ENCODE data around the gene ZNF385A.
A peak's percentile ranks its signal among the peaks of the same experiment; 100 is the strongest.

ZNF385A gene

DNA sequence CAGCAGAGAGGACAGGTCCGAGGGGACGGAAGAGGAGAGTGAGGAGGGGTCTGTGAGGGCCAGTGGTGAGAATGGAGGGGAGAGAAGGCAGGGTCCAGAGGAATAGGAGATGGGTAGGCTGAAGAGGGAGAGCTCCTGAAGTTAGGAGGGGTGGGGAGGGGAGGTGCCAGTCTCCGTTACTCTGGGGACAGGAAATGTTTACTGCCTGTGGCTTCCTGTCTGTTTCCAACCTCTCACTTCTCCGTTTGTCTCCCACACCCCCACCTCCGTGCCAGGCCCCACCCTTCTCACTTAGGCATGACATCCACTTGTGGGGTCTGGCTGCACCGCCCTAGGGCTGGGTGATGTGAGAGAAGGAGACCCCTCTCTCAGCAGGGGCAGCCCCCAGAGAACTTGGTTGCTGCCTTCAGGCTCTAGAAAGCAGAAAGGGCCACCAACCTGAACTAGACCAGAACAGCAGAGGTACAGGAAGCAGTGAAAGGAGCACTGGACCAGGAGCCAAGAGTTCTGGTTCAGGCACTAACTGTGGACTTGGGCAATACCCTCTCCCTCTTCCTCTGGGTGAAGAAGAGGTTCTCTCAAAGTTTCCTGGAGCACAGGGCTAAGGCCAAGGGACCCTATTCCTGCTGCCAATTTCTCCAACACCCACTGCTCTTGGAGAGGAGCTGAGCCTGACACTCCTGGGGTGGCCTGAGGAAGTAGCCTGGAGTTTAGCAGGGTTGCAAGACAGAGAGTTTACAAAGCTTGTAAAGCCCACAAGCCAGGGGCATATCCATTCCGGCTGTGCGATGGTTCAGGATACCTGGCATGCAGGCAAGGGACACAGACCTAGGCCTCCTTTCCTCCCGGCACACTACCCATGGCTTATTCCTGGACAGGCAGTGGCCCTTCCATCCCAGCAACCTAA, 29.0 kb upstream of the ZNF385A start:
- no peak for DNase-seq

DNA sequence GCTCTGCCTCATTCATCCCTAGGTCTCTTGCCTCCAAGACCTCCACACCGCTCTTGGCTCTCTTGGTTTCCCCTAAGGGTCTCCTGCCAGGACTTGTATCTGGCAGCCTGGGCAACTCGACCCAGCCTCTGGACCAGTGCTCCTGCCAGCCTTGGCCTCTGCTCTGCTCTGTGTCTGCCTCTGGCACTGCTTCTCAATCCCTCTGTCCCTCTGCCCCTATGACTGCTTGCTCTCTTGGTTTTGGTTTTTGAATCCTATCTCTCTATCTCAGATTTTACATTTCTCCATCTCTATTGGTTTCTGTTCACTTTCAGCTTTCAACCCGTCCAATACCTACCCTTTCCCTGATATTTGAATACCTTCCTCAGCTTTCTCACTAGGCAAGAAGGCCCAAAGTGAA, 28.3 kb upstream of the ZNF385A start:
- DNase-seq: no peak

DNA sequence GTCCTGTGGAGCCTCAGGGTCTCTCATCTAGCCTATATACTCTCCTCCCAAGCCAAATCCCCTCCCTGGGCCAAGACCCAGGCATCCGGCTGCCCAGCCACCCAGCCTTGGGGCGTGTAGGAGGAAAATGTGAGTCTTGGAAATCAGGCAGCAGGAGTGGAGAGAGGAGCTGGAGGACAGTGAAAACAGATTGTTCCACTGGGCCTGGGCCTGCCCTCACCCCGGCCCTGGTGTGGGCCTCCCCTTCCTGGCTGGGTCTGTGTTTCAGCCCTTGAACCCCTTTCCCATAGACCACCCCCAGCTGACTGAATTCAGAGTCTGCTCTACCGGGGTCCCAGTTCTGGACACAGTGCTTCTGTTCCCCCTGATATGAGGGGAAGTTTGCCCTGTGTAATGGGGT, 27.8 kb upstream of the ZNF385A start:
- no peak for DNase-seq

DNA sequence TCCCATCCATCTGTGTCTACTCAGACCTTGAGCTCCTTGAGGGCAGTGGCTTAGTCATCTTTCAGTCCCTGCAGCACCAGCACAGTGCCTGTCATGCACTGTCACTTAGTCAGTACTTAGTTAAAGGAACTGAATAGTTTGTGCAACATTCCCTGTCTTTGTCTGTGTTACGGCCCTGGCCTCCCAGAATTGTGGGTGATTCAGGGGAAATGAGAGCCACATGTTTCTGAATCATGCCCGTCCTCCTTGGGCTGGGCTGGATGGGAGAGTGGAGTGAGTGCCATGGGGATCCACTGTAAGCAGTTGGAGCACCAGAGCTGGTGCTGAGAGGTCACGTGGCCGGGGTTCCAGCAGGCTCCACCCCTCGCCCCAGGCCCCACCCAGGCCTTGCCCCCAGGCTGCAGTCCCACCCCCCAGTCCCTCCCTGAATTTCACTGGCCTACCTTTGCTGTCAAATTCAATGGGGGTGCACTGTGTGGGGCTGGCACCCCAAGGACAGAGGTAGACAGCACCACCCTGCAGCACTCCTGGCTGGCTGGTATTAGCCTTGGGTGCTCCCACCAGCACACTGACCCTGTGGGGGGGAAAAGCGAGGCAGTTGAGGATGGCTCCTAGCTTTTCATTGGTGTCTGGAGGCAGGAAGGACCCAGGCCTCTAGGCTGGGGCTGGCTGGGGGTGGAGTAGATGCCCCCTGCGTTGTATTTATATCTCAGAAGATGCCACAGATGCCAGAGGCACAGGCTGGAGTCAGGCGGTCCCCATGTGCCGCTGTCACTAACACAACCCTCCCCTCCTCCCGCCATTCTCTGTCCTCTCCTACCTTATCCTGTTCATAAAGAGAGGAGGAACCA, 27.1 kb upstream of the ZNF385A start:
- no peak for DNase-seq

DNA sequence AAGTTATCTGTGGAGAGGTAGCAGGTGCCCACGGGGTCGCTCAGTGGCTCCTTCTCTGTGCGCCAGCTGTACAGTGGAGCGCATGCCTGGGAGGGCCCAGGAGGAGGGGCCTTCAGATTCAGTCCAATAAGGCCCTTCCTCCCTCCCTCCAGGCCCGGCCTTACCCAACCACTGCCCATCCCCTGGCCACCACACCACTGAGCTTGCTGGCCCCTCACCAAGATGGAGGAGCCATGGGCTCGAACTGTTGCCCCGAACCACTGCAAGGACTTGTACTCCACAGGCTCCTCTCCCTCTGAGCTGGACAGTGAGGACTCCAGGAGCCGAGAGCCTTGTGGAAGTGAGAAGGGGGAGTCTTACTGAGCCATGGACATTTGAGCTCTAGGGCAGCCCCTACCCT, 24.7 kb upstream of the ZNF385A start:
- no peak for DNase-seq

DNA sequence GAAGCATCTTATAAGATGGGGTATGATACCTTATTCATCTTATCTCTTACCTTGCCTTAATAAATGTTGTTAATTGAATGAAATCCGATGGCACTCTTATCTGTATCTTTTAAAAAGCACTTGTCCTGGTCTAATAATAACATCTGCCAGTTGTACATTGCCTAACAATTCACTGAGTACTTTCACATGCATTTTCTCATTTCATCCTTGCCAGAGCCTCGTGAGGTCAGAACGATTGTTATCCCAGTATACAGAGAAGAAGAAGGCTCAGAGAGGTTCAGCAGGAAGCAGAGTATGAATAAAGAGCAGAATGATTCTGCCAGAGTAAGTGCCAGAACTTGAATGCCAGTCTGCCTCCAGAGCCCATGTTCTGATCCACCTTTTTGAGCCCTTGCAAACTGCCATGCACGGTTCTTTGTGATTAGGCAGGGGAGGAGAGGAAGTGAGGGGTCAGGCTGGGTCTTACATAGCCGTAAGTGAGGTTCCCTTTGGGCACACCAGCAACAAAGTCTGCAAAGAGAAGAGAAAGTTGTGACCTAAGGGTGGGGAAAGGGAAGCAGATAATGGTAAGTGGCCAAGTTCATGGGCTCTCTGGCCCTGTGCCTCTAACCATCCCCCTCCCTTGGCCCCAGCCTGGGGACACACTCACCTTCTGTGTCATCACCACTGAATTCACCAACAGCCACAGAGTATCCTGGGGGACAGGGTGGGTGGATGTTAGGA, 22.8 kb upstream of the ZNF385A start:
- DNase-seq: no peak

DNA sequence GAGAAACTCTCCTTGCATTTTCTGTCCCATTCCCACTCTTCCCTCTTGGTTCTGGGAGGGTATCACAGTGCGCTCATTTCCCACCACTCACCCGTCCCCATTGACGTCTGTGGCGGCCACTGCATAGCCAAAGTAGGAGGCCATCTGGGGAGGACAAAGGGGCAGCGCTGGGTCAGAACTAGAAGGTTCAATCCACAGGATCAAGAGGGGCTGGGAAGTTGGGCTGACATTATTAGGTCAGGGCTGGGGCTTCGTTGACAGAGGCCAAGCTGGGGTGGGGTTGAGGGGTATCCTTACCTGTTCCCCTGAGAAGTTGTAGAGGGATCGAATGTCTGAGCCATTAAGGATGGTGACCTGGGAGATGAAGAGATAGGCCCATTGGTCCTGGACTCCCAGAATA, 21.0 kb upstream of the ZNF385A start:
- DNase-seq: no peak

DNA sequence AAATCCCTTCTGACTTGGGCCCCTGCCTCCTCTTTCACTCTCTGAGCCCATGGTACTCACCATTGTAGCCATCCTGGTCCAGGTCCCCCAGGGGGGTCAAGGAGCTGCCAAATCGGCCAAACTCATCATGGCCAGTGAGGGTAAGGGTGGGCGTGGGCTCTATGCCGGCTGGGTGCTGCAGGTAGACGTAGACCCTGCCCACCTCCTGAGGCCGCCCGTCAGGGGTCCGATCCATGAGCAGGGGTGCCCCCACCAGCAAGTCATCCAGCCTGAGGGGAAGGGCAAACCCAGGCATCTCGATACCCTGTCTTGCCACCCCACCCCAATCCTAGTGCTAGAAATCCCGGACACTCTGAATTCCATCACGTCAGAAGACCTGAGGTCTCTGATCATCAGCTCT, 20.6 kb upstream of the ZNF385A start:
- no peak for DNase-seq

DNA sequence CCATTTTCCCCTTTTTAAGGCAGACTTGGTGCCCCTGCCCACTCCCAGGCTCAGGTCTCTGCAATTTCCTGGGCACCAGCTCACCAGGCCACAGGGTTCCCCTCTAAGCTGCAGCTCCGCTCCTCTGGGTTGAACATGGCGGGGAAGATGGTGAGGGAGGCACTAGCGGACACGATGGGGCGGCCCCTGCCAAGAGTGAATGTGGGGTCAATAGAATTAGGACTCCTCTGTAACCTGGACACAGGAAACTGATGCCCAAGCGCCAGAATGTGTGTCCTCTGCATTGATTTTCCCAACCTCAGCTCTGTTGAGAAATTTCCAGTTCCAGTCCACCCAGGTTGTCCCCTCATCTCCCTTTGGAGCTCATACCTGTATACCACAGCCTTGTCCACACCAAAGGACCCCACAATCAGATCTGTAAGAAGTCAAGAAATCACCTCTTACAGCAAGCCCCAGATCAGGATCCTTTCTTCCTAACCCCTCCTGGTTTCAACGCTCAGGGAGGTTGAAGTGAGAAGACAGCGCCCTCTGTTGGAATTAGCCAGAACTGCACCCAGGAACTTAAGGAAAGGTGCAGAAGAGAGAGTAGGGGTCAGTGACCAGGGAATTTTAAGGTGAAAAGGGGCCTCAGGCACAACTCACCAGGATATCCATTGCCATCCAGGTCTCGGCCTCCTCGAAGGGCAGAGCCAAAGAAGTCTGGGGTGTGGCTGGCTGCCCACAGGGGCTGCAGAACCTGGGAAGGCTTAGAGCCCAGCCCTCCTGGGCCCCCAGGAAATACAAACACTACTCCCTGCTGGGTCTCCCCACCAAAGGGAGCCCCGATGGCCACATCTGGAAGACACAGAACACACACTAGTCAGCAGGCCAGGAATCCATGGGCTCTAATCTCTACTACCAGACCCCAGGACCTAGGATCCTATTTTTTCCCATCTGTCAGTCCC, 19.8 kb upstream of the ZNF385A start:
- DNase-seq: no peak

DNA sequence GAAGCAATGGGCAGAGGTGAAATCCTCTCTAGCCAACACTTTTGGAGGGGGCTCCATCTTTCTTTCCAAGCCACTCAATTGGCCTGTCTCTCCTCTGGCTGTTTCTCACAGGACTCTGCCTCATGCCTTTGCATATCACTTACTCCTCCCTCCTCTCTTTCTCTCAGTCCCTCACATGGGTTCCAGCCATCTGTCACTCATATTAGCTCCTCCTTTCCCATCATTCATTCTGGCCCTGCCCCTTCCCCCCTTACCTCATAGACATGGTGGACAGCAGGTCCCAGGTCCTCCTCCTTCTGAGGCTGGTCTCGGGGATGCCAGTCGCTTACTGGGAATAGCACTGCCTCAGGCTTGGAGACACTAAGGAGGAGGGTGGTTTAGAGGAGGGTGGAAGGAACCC, 16.6 kb upstream of the ZNF385A start:
- no peak for DNase-seq

DNA sequence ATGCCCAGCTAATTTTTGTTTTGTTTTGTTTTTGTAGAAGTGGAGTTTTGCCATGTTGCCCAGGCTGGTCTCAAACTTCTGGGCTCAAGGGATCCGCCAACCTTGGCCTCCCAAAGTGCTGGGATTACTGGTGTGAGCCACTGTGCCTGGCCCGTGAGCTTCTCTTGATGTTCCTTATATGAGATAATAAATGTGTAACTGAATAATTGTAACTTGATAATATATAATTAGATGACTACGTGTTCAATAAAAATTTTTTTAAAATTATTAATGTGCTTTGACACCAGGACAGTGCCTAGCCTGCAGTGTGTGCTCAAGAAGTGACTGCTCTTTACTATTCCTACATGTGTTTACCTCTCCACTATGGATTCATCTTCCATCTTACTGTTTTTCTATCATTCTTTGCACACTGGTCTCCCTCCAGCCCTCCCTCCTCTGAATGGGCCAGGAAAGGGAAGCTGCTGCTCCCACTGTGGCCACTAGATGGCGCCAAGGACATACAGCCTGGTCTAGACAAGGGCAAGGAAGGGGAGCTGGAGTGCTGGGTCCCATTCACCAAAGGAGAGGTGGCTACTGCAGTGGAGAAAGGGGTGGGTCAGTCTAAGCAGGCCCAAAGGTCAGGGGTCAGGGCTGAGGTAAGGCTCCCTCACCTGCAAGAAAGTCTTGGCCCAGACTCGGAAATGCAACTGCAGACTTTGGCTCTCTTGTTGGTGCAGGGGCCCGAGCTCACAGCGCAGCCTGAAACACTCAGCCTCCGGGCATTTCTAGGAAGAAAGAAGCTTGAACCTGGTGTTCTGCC, 14.7 kb upstream of the ZNF385A start:
- peak; percentile 3 for DNase-seq

DNA sequence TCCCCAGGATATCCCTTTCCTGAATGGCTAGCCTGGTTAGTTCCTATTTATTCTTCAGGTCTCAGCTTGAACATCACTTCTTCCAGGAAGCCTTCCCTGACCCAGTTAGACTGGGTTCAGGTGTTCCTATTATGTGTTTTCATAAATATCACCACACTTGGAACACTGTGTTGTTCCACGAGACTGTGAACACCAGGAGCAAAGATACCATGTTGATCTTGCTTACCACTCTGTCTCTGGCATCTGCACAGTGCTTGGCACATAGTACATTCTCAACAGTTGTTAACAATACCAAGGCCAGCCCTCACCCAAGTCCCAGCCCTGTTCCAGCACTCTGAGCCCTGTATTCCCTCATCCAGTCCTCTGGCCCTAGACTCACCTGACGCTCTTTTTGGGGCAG, 13.7 kb upstream of the ZNF385A start:
- no peak for DNase-seq

DNA sequence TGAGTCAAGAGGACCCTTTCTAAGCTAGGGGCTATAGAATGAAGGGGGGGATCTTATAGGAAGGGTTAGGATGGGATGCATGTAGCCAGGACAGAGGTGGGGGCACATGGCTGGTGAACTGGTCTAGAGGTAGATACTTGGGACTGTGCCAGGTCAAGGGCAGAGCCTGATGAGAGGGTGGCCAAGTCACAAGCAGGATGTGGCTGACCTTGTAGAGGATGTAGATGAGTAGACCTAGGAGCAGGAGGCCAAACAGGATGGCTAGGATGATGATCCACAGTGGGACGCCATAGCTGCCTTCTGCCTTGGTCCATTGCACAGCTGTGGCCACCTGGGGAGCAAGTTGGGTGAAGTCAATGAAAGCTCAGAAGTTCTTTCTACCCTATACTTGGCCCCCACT, 12.6 kb upstream of the ZNF385A start:
- DNase-seq: no peak

DNA sequence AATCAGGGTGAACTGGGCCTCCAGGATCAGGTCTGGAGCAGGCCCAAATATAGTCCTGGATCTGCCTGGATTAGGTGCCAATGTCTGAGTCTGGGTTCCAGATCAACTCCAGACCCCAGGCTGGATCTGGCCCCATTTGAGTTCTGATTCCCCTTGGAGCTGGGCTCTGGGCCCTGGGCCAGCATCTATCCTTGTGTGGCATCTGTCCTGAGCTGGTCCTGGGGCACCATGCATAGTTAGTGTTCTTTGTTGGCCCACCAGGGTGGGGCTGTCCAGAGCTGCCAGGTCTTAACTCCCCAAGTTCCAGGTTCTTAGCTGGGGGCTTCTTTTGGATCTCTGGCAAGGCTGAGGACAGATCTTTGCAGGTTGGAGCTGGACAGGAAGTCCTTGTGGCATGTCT, 11.0 kb upstream of the ZNF385A start:
- no peak for DNase-seq

DNA sequence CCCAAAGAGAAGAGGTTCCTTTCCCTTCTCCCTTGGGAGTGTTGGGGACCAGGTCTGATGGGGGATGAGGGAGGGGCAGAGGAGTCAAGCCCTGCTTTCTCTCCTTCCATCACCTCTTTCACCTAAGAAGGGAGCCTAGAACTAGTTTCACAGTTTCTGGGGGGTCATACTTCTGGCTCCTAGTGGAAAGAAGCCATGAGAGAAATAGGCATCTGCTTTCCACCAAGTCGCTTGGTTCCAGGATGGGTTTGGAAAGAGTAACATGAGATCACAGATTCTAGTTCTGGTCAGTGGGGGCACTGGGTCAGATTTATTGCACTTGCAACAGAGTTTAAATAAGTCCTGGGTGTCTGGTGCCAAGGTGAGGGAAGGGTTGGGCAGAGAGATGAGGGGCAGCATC, 10.5 kb upstream of the ZNF385A start:
- DNase-seq: no peak

DNA sequence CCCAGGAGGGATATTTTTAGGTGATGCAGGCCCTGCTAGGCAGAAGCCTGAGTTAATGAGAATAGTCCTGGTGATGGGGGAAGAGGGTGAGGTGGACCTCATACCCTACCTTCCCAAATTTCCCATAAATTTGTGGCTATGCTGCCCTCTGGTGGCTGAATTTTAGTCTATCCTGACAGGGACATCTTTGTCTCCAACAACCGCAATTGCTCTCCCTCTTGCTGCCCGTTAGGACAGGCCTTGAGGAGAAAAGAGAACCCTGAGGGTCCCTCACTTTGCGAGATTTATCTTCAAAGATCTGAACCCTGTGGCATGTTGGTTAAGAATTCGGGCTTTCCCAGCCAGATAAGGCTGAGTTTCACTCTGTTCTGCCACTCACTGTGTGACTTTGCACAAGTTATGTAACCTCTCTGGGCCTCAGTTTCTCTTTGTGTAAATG, 9.8 kb upstream of the ZNF385A start:
- DNase-seq: peak; percentile 22

DNA sequence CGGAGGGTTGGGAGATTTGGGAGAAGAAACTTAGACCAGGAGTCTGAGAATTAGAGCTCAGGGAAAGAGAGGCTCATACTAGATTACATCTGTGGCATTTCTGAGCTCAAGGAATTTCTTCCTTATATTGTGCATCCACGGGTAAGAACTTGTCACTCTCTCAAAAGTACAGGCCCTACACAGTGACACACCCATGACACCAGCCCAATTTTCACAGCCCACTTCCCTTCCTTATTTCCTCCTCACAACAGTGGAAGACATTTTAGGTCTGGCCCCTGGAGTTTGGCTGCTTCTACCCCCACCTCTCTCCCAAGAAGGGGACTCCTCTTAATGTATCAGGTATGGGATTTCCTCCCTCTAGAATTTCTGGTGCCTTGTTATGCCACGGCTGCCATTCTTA, 9.2 kb upstream of the ZNF385A start:
- DNase-seq: no peak

DNA sequence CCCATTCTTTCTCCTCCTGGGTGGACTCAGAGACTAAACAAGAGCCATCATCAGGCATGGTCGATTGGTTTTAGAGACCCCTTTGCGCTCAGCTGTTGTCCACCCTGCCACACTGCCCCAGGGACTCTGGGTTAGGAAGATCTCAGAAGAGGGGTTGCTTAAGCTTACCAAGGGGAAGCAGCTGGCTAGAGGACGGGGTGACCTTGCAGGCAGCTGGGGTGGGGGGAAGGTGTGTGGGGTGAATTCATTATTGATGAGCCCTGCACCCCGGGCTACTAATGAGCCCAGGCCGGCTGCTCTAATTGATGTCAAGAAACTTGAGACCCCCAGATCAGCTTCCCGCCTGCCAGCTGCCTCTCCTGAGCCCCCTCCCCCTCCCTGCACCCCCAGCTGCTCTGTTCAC, 8.7 kb upstream of the ZNF385A start:
- DNase-seq: no peak

DNA sequence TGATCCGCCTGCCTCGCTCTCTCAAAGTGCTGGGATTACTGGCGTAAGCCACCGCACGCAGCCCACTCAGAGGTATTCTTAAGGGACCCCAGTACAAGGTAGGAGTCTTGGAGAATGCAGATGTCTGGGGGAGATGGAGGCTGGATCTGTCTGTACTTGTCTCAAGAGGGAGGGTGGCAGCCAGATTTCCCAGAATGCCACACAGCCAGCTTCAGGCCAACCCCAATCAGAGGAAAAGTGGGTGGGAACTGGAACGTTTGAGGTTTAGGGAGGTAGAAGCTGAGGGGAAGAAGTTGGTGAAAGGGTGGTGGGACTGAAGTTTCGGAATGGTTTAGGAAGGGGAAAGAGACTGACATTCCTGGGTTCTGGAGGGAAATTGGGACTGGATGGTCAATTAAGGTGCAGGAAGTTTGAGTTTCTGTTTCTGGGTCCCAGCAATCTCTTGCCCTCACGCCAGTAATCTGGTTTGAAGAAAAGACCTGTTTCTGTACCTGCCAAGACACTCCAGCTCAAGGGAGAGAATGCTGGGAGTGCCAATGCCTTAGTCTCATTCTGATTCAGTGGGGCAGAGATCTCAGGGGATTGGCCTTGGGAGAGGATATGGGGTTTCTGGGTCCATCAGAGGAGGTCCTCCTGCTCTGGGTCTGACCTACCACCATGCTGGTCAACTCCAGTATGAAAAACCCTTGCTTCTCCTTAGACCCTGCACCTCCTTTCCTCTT, 8.1 kb upstream of the ZNF385A start:
- DNase-seq: no peak

DNA sequence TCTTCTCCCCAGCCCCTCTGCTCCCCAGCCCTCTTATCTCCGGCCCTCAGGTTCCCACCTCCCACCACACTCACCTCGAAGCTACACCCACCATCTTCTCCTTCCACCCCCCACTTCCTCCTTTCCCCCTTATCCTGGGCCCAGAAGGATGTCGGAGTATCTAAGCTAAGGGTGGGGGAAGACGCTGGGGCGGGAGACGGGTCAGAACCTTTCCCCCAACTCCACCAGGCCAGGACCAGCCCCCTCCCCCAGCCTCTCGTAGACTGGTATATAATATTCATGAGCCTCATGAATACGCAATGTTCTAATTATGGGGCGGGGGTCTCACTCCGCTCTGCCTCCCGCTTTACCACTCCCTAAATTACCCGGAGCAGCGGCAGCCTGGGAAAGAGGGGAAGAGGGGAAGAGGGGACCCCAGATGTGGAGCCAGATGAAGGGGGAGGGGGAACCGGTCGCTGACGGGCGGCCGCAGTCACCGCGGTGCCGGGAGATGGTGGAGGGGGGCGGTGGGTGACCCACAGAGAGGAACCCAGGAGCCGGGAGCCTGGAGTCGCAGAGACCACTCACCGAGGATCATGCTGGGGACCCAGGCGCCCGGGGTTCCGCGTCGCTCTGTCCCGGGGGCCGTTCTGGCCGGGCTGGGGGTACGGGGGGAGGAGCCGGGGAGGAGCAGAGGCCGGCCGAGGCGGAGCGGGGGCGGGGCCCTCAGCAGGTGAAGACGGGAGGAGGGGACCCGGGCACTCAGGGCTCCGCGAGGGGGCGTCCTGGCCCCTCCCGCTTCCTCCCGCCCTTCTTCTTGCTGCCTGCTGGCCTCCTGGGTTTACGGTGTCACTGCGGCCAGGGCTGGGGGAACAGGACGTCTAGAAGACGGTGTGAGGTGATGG, 6.4 kb upstream of the ZNF385A start:
- peak; percentile 15 for DNase-seq
